Endodermal cell (in vitro differentiated cells): ENCODE measurements around the gene PRPSAP1. TPM values are rescaled to one million over a fixed set of nuclear protein-coding genes. Genes with fewer than 3 reads are reported as not detected.

ENCODE experiments used
- DNase-seq: peaks from one replicate; pipeline ENCODE4 v3.0.0-alpha.2; 2017
- H3K27ac ChIP-seq: 2 replicates; pipeline ENCODE4 v1.5.1; 2013; ENCODE audit warnings: mild to moderate bottlenecking, low read depth, low read length, moderate library complexity
- H3K27me3 ChIP-seq: 2 replicates; pipeline ENCODE4 v1.6.1; 2013; ENCODE audit warnings: mild to moderate bottlenecking, low read length, moderate library complexity; ENCODE audit not compliant: insufficient read depth, control insufficient read depth, poor library complexity, severe bottlenecking
- H3K36me3 ChIP-seq: 2 replicates; pipeline ENCODE4 v1.7.0; 2013; ENCODE audit warnings: mild to moderate bottlenecking, low read length, moderate library complexity; ENCODE audit not compliant: control insufficient read depth, insufficient read depth
- H3K4me1 ChIP-seq: one replicate; pipeline ENCODE4 v1.7.0; 2013; ENCODE audit warnings: low read length; ENCODE audit not compliant: control insufficient read depth, insufficient read depth
- H3K4me3 ChIP-seq: 2 replicates; pipeline ENCODE4 v1.5.1; 2013; ENCODE audit warnings: mild to moderate bottlenecking, low read length, moderate library complexity
- H3K9ac ChIP-seq: 2 replicates; pipeline ENCODE4 v1.6.1; 2013; ENCODE audit warnings: mild to moderate bottlenecking, low read length, moderate library complexity; ENCODE audit not compliant: poor library complexity, severe bottlenecking; ENCODE audit errors: extremely low read depth
- H3K9me3 ChIP-seq: 2 replicates; pipeline ENCODE4 v1.6.1; 2013; ENCODE audit warnings: mild to moderate bottlenecking, low read length, moderate library complexity; ENCODE audit not compliant: control insufficient read depth
- H3K27ac Mint-ChIP-seq: 2 replicates; pipeline ENCODE4 v1.8.0; 2020; ENCODE audit warnings: mixed read lengths
- H3K27me3 Mint-ChIP-seq: 2 replicates; pipeline ENCODE4 v1.8.0; 2021; ENCODE audit warnings: mild to moderate bottlenecking, mixed read lengths; ENCODE audit not compliant: insufficient read depth
- H3K36me3 Mint-ChIP-seq: 2 replicates; pipeline ENCODE4 v1.8.0; 2020; ENCODE audit warnings: low read depth, mixed read lengths
- H3K4me1 Mint-ChIP-seq: 2 replicates; pipeline ENCODE4 v1.8.0; 2020; ENCODE audit warnings: mixed read lengths
- H3K4me3 Mint-ChIP-seq: 2 replicates; pipeline ENCODE4 v1.8.0; 2020; ENCODE audit warnings: mild to moderate bottlenecking, moderate library complexity, mixed read lengths
- H3K9me3 Mint-ChIP-seq: 2 replicates; pipeline ENCODE4 v1.8.0; 2020; ENCODE audit warnings: mild to moderate bottlenecking, mixed read lengths
- WGBS, 2 experiments: methylation state at CpG; one replicate each; pipeline versions ENCODE4 v1.1.5 to v1.1.7; 2013; ENCODE audit warnings: missing lambda C conversion rate in 2 of 2, mixed read lengths in 1 of 2; ENCODE audit not compliant: insufficient coverage in 1 of 2, insufficient read length in 1 of 2; 5-methylcytosine and 5-hydroxymethylcytosine counted together
- total RNA-seq, 2 donors: library from RNA; stranded (reverse); fragmentation: NEBNext Ultra II Directional in 1 of 2; extraction: Animal tissue kit (Norgen Biotek cat#: 25700) in 1 of 2; gene quantifications; 2 replicates in 1 of 2; 3 replicates in 1 of 2; pipeline ENCODE4 v1.2.1, GENCODE V29; 2021
- TF ChIP-seq, protein P1 (sequence below): fragments of 200-600 bp; sonication (generic); conservative IDR thresholded peaks from 2 replicates; pipeline ENCODE4 v1.5.0; 2021; ENCODE audit warnings: antibody characterized with exemption, mild to moderate bottlenecking

PRPSAP1 gene
- total RNA-seq, 2 donors from 2014 or later: 60.9 to 89.8 TPM

DNA sequence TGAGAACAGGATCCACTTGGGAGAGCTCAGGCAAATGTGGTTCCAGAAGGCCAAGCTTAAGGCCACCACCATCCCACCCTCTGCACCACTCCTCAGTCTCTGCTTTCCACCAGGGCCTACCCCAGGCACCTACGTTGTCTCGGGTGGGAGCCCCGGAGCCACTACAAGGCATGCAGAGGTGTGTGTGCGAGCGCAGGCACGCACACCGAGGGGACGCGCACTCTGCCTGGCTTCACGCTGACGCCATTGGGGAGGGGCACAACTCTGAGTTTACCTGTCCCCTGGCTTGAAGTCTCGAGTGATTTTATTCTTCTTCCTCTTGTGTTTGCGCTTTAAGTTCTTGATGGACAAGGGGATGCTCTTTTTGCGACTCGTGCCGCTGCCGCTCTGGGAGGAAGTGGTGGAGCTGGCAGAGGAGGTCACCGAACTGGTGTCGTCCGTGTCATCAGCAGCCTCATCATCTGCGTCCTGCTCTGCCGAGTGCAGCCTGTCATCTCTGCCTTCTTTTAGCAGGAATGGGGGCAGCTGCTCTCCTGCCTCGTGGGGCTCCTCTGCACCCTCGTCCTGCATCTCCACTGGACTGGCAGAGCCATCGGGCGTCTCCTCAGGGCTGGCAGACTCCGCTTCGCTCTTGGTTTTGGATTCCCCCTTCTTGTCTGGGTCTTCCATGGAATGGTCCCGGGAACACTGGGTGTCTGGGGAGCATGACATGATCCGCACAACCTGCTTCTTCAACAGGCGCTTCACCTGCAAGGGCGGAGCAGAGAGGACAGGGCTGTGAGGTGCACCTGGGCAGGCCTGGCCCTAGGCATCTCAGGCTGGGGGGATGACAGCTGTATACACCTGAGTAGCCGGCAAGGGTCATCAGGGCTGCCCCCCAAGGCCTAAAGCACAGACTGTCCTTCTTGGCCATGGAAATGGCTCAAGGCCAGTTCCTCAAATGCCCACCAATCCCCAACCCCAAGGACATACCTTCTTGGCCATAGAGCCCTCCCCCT lies 45.8 kb upstream of the PRPSAP1 start:
- H3K27ac Mint-ChIP-seq: peak overlapping the region; percentile 52
- H3K27me3 Mint-ChIP-seq: no peaks in the 10 kb centered on the region
- Histone ChIP-seq H3K4me3 (no peak overlapping the region), H3K27ac (no peak overlapping the region), H3K36me3 (peaks cover 77% of the 10 kb centered on the region), H3K9me3 (no peaks in the 10 kb centered on the region), H3K27me3 (no peaks in the 10 kb centered on the region), H3K9ac (no peak overlapping the region), H3K4me1 (no peaks in the 10 kb centered on the region)
- no peaks in the 10 kb centered on the region for H3K9me3 Mint-ChIP-seq
- WGBS, 2 experiments: 93 to 96% methylated on average over 22 to 33 of the region's 33 CpGs
- H3K36me3 Mint-ChIP-seq: peaks cover 66% of the 10 kb centered on the region
- no peaks in the 10 kb centered on the region for H3K4me1 Mint-ChIP-seq
- no peak for DNase-seq
- H3K4me3 Mint-ChIP-seq: no peak overlapping the region
- TF ChIP-seq, protein P1, sequence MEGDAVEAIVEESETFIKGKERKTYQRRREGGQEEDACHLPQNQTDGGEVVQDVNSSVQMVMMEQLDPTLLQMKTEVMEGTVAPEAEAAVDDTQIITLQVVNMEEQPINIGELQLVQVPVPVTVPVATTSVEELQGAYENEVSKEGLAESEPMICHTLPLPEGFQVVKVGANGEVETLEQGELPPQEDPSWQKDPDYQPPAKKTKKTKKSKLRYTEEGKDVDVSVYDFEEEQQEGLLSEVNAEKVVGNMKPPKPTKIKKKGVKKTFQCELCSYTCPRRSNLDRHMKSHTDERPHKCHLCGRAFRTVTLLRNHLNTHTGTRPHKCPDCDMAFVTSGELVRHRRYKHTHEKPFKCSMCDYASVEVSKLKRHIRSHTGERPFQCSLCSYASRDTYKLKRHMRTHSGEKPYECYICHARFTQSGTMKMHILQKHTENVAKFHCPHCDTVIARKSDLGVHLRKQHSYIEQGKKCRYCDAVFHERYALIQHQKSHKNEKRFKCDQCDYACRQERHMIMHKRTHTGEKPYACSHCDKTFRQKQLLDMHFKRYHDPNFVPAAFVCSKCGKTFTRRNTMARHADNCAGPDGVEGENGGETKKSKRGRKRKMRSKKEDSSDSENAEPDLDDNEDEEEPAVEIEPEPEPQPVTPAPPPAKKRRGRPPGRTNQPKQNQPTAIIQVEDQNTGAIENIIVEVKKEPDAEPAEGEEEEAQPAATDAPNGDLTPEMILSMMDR: no peak

DNA sequence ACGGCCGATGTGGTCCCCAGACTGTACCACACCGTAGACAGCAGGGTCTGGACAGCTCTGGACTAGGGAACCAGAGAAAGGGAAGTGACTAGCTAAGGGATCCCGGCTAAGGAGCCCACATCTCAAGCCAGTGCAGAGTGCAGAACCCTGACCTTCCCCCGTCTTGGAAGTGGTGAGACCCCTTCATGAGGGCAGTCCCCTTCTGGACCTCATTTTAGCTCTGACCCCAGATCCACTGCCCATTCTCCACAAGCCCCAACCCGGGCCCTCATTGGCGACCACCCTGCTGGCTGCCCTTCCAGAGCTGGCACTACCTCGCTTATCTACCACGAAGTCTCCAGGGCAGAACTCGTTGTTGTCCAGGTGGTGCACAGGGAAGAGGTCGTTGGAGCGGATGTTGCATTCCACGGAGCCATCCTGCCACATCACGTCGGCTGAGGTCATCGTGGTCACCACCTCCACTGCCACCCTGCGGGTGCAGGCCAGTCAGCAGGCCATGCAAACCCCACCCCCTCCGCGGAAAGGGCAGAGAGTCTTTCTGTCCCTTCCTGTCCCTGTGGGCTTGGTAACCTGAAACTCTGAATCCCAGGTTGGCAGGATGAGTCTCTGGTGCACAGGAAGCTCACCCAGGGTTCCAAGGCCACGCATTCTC lies 44.9 kb upstream of the PRPSAP1 start:
- Mint-ChIP-seq H3K4me1 (no peaks in the 10 kb centered on the region), H3K4me3 (no peak overlapping the region), H3K36me3 (peaks cover 66% of the 10 kb centered on the region), H3K9me3 (no peaks in the 10 kb centered on the region), H3K27ac (no peak overlapping the region), H3K27me3 (no peaks in the 10 kb centered on the region)
- Histone ChIP-seq H3K36me3 (peaks cover 77% of the 10 kb centered on the region), H3K4me1 (no peaks in the 10 kb centered on the region), H3K9me3 (no peaks in the 10 kb centered on the region), H3K4me3 (no peak overlapping the region), H3K27me3 (no peaks in the 10 kb centered on the region), H3K9ac (no peak overlapping the region), H3K27ac (no peak overlapping the region)
- TF ChIP-seq, protein P1: no peak
- WGBS, 2 experiments: 89 to 94% methylated on average over 14 to 20 of the region's 20 CpGs
- DNase-seq: no peak

DNA sequence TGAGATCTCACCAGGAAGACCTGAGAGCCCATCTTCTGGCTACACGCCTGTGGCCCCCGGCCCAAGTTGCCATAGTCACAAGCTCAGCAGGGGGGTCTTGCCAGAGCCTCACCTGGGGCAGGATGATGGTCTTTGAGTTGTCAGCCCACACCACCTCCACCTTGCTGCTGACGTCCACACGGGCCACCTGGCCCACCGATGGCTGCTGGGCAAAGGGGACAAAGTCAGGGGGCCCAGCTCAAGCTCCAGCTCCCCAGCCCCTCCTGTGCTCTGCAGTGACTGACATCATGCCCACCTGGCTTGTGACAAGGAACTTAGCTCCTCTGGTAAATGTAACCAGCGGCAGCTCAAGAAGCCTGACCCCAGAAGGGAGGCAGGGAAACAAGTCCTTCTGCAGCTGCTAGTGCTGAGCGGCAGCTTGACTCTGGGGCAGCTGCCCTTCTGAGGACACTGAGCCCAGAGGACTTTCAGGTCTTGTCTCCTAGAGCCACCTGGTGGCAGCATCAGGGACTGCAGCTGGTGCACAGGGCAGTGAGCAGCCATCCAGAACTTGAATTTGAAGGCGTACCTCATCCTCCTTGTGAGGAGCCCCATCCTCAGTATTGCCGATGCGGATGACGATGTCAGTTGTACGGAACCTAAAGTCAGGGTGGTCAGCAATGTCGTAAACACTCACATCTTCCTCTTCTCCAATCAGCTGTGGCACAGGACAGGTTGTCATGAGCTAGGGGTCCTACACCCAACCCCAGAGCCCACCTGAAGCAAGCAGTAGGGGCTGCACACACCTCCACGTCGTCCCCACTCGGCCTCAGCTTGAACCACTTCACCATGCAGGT lies 44.2 kb upstream of the PRPSAP1 start:
- Histone ChIP-seq H3K27ac (no peak overlapping the region), H3K27me3 (no peaks in the 10 kb centered on the region)

More for the DNA sequence above, 44.2 kb upstream of the PRPSAP1 start:
- no peaks in the 10 kb centered on the region for H3K4me1 Mint-ChIP-seq
- Histone ChIP-seq H3K4me1 (no peaks in the 10 kb centered on the region), H3K9me3 (no peaks in the 10 kb centered on the region), H3K4me3 (no peak overlapping the region), H3K36me3 (peaks cover 79% of the 10 kb centered on the region), H3K9ac (no peak overlapping the region)
- H3K36me3 Mint-ChIP-seq: peaks cover 71% of the 10 kb centered on the region
- H3K9me3 Mint-ChIP-seq: no peaks in the 10 kb centered on the region
- TF ChIP-seq, protein P1: peak; percentile 96
- peak; percentile 99 for DNase-seq
- no peak overlapping the region for H3K27ac Mint-ChIP-seq
- no peaks in the 10 kb centered on the region for H3K27me3 Mint-ChIP-seq
- 81 to 82% methylated on average over 14 to 16 of the region's 16 CpGs for WGBS, 2 experiments
- no peak overlapping the region for H3K4me3 Mint-ChIP-seq
